Neural cell (in vitro differentiated cells): ENCODE measurements around the gene MAG.

ENCODE experiments used
- TF ChIP-seq, protein P1 (sequence below): fragments of 450-650 bp; IDR thresholded peaks from 2 replicates; pipeline ENCODE4 v1.5.1; 2014; ENCODE audit warnings: antibody characterized with exemption, mild to moderate bottlenecking, moderate library complexity; ENCODE audit not compliant: poor library complexity, severe bottlenecking
- TF ChIP-seq, protein P2 (sequence below): IDR thresholded peaks from 2 replicates; pipeline ENCODE4 v1.6.1; 2012; ENCODE audit warnings: borderline replicate concordance

DNA sequence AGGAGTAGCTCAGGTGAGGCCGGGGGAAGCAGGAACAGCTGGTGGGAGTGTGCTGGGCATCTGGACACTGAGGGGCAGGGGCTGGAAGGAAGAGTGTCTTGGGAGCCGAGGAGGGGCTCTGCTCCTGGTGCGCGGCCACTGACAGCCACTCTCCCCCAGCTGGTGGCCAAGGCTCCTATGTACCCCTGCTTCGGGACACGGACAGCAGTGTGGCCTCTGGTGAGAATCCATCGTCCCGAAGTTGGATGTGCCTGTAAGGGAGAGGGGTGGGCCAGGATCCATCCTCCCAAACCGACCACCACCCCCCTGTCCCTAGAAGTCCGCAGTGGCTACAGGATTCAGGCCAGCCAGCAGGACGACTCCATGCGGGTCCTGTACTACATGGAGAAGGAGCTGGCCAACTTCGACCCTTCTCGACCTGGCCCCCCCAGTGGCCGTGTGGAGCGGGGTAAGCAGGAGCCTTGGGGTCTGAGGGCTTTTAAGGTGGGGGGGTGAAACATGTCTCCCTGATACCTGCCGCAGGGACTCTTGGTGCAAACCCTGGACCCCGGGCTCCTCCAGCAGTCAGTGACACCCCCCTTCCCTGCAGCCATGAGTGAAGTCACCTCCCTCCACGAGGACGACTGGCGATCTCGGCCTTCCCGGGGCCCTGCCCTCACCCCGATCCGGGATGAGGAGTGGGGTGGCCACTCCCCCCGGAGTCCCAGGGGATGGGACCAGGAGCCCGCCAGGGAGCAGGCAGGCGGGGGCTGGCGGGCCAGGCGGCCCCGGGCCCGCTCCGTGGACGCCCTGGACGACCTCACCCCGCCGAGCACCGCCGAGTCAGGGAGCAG is 25.2 kb upstream of the MAG start:
- TF ChIP-seq, protein P1, sequence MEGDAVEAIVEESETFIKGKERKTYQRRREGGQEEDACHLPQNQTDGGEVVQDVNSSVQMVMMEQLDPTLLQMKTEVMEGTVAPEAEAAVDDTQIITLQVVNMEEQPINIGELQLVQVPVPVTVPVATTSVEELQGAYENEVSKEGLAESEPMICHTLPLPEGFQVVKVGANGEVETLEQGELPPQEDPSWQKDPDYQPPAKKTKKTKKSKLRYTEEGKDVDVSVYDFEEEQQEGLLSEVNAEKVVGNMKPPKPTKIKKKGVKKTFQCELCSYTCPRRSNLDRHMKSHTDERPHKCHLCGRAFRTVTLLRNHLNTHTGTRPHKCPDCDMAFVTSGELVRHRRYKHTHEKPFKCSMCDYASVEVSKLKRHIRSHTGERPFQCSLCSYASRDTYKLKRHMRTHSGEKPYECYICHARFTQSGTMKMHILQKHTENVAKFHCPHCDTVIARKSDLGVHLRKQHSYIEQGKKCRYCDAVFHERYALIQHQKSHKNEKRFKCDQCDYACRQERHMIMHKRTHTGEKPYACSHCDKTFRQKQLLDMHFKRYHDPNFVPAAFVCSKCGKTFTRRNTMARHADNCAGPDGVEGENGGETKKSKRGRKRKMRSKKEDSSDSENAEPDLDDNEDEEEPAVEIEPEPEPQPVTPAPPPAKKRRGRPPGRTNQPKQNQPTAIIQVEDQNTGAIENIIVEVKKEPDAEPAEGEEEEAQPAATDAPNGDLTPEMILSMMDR, result no peak
- TF ChIP-seq, protein P2, sequence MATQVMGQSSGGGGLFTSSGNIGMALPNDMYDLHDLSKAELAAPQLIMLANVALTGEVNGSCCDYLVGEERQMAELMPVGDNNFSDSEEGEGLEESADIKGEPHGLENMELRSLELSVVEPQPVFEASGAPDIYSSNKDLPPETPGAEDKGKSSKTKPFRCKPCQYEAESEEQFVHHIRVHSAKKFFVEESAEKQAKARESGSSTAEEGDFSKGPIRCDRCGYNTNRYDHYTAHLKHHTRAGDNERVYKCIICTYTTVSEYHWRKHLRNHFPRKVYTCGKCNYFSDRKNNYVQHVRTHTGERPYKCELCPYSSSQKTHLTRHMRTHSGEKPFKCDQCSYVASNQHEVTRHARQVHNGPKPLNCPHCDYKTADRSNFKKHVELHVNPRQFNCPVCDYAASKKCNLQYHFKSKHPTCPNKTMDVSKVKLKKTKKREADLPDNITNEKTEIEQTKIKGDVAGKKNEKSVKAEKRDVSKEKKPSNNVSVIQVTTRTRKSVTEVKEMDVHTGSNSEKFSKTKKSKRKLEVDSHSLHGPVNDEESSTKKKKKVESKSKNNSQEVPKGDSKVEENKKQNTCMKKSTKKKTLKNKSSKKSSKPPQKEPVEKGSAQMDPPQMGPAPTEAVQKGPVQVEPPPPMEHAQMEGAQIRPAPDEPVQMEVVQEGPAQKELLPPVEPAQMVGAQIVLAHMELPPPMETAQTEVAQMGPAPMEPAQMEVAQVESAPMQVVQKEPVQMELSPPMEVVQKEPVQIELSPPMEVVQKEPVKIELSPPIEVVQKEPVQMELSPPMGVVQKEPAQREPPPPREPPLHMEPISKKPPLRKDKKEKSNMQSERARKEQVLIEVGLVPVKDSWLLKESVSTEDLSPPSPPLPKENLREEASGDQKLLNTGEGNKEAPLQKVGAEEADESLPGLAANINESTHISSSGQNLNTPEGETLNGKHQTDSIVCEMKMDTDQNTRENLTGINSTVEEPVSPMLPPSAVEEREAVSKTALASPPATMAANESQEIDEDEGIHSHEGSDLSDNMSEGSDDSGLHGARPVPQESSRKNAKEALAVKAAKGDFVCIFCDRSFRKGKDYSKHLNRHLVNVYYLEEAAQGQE, result no peak
